AG20443 (cell line): ENCODE measurements around the gene DAO.
"Not testable (repeated sequence)": the region's sequence is repeated elsewhere in the genome, so short reads cannot be mapped to it uniquely, and the experiment has no call there.

Experiments used
- DNase-seq: peaks from one replicate; pipeline ENCODE4 v3.0.0; 2012; ENCODE audit warnings: low spot score, mixed read lengths

DAO gene

GRCh38 chr12:108850854-108851573 is 28.9 kb upstream of the DAO start:
- peak; percentile 58 for DNase-seq

- no peak for DNase-seq
These were observed 27.1 kb upstream of the DAO start for GRCh38 chr12:108852674-108853309.

- DNase-seq: no peak
These were observed 26.5 kb upstream of the DAO start for GRCh38 chr12:108853426-108853825.

DNA sequence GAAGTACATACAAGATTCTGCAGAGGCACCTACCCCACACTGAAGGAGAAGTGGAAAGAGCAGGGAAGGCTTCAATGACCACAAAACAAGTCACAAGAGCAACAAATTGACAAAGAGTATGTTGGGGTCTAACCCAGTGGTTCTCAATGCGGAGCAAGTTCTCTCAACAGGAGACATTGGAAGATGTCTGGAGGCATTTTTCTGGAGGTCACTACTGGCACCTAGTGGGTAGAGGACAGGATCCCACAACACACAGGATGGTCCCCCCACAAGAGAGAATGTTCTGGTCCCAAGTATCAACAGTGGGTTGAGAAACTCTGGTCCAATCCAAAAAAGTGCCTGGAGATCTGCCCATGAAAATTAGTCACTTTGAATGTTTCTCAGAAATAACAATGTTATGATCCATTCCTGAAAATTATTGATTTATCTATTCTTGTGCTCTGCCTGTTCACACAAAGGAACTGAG is 25.9 kb upstream of the DAO start:
- DNase-seq: peak; percentile 62

- peak; percentile 79 for DNase-seq
These were observed 25.2 kb upstream of the DAO start for GRCh38 chr12:108854451-108855283.

- DNase-seq: no peak
These were observed 24.4 kb upstream of the DAO start for GRCh38 chr12:108855284-108856169.

DNA sequence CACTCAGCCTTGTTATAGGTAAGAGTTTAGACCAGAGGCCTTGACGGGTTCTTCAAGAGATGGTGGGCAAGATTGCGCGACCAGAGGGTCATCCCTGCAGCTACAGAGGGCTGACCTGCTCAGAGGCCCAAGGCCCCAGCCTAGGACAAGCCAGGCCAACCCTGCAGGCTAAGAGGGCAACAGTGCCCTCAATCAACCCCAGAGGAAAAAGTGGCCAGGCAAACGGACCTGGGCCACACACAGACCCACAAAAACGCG is 23.8 kb upstream of the DAO start:
- no peak for DNase-seq

GRCh38 chr12:108856428-108857157 is 23.3 kb upstream of the DAO start:
- DNase-seq: peak; percentile 52

- no peak for DNase-seq
These were observed 22.8 kb upstream of the DAO start for GRCh38 chr12:108857158-108857407.

DNA sequence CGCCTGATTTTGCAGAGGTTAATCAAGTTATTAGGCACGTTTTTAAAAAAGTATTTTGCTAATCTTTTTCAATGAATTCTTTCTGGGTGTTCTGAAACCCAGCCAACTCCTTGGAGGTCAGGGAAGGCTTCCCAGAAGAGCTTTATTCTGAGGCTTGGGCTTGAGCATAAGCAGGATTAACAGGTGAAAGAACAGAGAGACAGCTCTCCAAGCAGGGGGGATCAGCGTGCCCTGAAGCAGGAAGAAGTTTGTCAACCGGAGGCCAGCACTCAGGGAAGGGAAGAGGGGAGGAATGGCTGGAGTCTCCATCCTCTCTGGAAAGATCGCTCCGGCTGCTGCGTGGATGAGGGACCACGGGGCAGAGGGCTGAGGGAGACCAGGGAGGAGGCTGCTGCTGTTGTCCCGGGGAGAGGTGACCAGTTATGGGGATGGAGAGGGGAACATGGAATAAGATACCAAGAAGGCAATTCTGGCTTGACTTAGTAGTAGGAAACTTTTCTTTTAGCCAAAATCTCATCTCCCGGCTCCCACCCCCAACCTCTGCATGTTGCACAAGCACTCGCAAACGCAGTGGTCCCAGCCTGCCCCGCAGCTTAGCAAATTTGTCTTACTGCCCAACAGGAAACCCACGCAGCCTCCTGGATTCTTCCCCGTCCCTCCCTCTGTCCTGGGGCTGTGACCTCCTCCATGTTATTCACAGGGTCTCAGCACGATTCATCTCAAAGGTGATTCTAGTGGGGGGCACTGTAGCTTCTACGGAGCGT is 21.4 kb upstream of the DAO start:
- no peak for DNase-seq

- not testable (repeated sequence) for DNase-seq
These were observed 20.6 kb upstream of the DAO start for GRCh38 chr12:108859141-108859922.

- no peak for DNase-seq
These were observed 20.0 kb upstream of the DAO start for GRCh38 chr12:108859923-108860291.

DNA sequence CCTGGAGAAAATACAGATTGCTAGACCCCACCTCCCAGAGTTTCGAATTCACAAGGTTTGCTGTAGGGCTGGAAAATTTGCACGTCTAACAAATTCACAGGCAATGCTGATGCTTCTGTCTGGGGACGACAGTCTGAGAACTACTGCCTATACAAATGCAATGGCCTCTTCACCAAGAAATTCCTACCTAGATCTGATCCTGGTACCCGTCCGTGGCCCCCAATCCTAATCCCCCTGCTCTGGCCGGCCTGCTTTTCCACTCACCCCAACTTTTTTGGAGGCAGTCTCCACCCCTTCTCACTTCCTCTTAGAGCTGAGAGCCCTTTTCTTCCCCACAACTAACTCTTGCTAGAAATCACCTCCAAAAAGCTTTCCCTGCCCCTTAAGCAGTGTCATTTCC is 19.4 kb upstream of the DAO start:
- no peak for DNase-seq

DNA sequence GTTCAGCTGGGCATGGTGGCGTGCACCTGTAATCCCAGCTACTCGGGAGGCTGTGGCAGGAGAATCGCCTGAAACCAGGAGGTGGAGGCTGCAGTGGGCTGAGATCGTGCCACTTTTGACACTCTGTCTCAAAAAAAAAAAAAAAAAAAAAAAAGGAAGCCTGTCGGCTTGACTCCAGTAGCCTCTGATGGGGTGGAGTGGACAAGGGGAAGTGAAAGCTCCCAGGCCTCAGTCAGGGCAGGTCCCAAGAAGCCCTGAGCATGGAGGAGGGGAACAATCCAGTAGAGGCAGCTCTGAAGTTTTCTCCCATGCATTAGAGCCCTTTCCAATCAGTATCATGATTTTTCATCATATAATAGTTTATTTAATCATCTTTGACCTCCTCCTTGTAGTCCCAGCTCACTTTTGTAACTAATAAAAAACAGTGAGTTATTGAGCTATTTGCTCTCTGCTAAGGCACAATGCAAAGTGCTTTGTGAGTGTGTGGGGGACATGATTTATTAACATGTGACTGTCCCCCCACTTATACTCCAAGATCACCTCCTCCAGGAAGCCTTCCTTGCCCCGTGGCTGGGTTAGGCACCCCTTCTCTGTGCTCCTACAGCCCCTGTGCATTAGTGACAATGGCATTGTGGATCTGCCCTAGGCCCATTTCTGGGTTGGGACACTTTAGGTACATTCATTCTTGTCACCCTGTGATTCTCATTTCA is 17.9 kb upstream of the DAO start:
- DNase-seq: no peak

DNA sequence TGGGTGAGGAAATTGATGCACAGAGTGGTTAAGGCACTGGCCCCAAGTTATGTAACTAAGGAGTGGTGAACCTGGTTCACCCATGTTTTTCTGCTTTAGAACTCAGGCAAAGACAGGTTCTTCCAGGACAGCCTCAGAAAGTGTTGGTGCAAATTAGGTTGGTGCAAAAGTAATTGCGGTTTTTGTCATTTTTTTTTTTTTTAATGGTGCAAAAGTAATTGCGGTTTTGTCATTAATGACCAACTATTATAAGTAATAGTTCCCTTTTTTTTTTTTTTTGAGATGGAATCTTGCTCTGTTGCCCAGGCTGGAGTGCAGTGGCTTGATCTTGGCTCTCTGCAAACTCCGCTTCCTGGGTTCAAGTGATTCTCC is 17.3 kb upstream of the DAO start:
- DNase-seq: no peak

DNA sequence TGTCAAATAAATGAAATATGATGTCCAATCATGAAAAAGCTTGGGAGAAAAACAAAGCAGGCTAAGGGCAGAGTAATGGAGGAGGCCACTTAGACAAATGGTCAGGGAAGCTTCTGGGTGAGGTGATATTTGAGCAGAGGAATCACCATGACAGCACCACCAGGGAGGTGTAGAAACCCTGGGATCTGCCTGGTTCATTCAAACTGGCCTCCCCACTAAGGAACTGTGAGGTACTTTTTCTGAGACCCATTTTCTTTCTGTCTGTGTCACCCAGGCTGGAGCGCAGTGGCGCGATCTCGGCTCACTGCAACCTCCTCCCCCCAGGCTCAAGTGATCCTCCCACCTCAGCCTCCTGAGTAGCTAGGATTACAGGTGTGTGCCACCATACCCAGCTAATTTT is 14.7 kb upstream of the DAO start:
- DNase-seq: no peak

GRCh38 chr12:108866083-108866482 is 13.8 kb upstream of the DAO start:
- not testable (repeated sequence) for DNase-seq

GRCh38 chr12:108868781-108869180 is 11.1 kb upstream of the DAO start:
- DNase-seq: no peak

DNA sequence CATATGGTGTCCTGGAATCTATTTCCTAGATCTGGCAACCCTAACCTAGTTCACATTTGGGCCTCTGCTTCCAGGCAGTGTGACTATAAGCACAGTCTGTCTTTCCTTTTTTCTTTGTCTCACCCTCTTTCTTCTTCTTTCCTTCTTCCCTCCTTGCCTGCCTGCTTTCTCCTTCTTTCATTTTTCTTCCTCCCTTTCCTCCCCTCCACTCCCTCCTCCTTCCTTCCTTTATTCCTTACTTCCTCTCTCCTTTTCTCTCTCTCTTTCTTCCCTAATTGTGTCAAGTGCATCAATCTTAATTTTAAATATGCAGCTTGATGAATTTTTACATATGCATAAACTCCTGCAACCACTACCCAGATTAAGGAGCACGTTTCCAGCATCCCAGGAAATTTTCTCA is 4.6 kb upstream of the DAO start:
- DNase-seq: no peak
